ENCODE data around the gene THNSL1.

Gene THNSL1

GRCh38 chr10:25061711-25062449 lies 45.5 kb downstream of the THNSL1 start:
- DNase-seq, result no peak

GRCh38 chr10:25063157-25063556 lies 46.7 kb downstream of the THNSL1 start:
- DNase-seq, result no peak

- no peak for DNase-seq
These were observed 47.2 kb downstream of the THNSL1 start for GRCh38 chr10:25063644-25064043.

- DNase-seq, result no peak
These were observed 48.0 kb downstream of the THNSL1 start for GRCh38 chr10:25064401-25064800.

GRCh38 chr10:25065761-25066476 lies 49.5 kb downstream of the THNSL1 start:
- no peak for DNase-seq

- DNase-seq, result no peak
These were observed 52.0 kb downstream of the THNSL1 start for GRCh38 chr10:25068152-25069058.

GRCh38 chr10:25071227-25071626 lies 54.8 kb downstream of the THNSL1 start:
- DNase-seq, result no peak

GRCh38 chr10:25072786-25073185 lies 56.4 kb downstream of the THNSL1 start:
- DNase-seq, result no peak

- no peak for DNase-seq
These were observed 59.4 kb downstream of the THNSL1 start for GRCh38 chr10:25075825-25076224.

All from DMS79 (cell line).